GM21381 (cell line): Measurements from ENCODE around the gene CCDC87.
"Not testable (repeated sequence)": the region's sequence is repeated elsewhere in the genome, so short reads cannot be mapped to it uniquely, and the experiment has no call there.

ENCODE experiments used
- ATAC-seq: cut with Tn5 transposase; IDR thresholded peaks from one replicate; pipeline ENCODE4 v1.9.1; 2021; ENCODE audit warnings: mild to moderate bottlenecking, moderate library complexity; ENCODE audit not compliant: unreplicated experiment

The CCDC87 gene, protein sequence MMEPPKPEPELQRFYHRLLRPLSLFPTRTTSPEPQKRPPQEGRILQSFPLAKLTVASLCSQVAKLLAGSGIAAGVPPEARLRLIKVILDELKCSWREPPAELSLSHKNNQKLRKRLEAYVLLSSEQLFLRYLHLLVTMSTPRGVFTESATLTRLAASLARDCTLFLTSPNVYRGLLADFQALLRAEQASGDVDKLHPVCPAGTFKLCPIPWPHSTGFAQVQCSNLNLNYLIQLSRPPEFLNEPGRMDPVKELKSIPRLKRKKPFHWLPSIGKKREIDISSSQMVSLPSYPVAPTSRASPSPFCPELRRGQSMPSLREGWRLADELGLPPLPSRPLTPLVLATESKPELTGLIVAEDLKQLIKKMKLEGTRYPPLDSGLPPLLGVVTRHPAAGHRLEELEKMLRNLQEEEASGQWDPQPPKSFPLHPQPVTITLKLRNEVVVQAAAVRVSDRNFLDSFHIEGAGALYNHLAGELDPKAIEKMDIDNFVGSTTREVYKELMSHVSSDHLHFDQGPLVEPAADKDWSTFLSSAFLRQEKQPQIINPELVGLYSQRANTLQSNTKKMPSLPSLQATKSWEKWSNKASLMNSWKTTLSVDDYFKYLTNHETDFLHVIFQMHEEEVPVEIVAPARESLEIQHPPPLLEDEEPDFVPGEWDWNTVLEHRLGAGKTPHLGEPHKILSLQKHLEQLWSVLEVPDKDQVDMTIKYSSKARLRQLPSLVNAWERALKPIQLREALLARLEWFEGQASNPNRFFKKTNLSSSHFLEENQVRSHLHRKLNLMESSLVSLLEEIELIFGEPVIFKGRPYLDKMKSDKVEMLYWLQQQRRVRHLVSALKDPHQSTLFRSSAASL

DNA sequence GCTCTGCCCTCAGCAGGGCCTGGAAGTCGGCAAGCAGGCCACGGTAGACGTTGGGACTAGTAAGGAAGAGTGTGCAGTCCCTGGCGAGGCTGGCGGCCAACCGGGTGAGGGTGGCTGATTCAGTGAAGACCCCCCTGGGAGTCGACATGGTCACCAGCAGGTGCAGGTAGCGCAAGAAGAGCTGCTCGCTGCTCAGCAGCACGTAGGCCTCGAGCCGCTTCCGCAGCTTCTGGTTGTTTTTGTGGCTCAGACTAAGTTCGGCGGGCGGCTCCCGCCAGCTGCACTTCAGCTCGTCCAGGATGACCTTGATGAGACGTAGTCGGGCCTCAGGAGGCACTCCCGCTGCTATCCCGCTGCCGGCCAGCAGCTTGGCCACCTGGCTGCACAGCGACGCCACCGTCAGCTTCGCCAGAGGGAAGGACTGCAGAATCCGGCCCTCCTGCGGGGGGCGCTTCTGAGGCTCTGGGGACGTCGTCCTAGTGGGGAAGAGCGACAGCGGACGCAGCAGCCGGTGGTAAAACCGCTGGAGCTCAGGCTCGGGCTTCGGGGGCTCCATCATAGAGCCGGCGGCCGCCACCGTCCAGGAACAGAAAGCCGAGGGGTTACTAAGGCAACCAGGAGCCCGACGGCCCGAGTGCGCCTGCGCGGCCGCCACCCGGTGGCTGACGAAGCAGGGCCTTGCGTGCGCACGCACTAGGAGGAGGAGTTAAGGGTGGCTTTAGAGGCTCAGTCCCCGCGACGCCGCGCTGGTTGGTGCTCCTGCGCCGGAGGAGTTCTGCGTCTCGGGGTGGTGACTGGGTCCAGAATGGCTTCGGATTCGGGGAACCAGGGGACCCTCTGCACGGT is at the start of gene CCDC87, which contains the start of gene CCS:
CCDC87 (minus strand) TSS at position 607 of the 846 bp plus-strand sequence; CDS start at position 559, 48 bp downstream.
CCS (plus strand) TSS at position 729 of the 846 bp plus-strand sequence; CDS start at position 806, 77 bp downstream.
- ATAC-seq = peak; percentile 90

DNA sequence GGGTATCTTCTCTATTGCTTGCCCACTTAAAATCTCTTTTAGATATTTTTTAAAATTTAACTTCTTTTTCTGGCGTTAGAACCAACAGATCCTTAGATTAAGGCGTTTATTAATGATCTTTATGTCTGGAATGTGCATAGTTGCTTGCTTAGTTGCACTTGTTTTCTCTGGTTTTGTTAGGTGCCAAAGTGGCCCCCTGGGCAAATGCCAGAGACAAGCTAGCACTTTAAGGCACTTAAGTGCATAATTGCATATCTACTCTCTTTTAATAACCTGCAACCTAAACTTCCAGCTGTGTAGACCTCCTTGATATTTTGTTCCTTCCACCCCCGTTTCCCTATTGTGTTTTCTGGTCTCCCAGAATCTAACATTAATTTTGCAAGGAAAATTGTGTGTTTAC is 49.0 kb upstream of the CCDC87 start:
- no peak for ATAC-seq

GRCh38 chr11:66639814-66640340 is 47.0 kb upstream of the CCDC87 start:
- ATAC-seq = not testable (repeated sequence)

DNA sequence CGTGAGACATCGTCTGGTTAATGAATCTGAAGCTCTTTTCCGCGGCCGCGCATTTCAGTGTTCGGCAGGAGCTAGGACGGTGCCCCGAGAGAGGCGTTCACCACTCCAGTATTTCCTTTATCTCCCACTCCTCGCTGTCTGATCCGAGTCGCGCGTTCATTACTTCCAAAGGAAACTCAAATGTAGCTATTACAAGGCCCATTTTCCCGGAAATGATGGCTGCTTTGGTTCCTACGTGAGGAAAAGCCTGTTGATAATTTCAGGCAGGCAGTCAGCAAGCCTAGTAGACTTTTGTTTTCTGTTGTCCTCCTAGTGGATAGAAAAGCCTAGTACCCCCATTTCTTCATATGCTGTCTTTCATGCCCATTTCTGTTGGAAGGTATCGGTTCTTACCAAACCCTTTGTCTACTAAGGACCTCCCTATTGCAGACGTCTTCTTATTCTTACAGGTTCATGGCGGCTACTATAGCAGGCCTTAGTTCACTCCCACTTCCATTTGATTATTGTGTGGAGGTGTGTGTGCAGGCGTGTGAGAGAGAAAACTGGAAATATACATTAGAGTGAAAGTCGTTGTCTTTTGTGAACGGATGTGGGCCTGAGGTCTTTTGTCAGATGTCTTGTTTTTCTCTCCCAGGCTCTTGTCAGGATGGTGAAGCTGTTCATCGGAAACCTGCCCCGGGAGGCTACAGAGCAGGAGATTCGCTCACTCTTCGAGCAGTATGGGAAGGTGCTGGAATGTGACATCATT is 46.4 kb upstream of the CCDC87 start:
- ATAC-seq = no peak

GRCh38 chr11:66638177-66639065 is 45.6 kb upstream of the CCDC87 start, which contains the start of gene RBM4:
Gene RBM4 (plus strand): TSS chr11:66638703. CDS start chr11:66639712, 1,009 bp downstream.
- ATAC-seq = peak; percentile 94

DNA sequence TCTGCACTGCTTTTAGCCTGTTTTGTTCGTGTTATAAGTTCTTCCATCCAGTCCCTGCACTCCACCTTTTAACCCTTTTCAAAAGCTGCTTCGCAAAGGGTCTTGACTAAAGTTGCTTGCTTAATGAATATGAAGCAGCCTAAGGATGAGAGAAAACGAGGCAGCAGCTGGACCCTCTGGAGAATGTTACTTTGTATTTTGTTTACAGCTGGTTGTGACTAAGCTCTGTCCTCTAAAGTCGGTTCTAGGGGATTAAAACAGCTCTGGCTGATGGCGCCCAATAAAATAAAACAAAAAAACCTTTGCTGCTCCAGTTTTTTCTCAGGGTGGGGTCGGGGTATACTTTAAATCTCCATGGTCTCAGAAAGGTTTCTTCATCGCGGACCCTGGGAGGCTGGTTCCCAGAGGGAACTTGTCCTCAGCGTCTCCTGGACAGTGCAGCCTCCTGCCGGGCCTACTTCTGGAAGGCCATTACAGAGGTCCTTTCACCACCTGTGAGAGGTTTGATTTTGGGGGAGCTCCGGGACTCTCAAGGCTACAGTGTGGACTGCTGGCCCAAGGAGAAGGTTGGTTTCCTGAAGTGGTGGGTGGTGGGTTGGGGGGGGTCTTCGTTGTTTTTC is 44.8 kb upstream of the CCDC87 start:
- ATAC-seq = no peak

GRCh38 chr11:66636411-66636810 is 43.5 kb upstream of the CCDC87 start:
- ATAC-seq = no peak

GRCh38 chr11:66632952-66633351 is 40.1 kb upstream of the CCDC87 start:
- no peak for ATAC-seq

DNA sequence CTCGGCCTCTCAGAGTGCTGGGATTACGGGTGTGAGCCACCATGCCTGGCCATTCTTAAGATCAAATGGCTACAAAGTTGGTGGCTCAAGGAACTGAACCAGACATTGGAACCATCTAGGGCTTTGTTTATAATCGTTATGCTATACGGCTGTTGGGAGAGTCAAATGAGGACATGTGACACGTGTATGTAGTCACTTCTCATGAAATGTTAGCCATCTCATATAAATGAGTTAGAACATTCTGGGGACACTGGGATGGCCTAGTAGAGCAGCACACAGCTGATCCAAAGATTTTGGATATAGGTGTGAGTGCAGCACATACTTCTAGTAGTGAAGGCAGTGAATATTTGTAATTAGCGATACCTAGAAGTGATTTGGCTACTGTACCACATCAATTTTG is 39.0 kb upstream of the CCDC87 start:
- no peak for ATAC-seq

DNA sequence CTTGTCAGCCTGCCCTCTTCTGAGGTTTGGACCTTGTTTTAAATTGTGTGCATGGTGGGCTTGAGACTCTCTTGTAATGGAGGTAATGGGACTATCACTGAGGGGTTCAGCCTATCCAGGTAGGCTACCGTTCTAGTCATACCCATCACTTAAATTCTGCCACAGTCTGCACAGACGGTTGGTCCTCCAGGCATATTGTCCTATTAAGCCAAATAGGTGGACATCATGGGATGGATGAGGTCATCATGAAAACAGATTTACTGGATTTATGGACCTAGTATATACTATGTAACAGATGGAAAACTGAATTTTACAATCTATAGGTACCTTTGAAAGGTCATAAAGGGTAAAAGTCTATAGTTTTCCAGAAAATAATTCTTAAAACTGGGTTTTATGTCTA is 36.5 kb upstream of the CCDC87 start:
- ATAC-seq = no peak

DNA sequence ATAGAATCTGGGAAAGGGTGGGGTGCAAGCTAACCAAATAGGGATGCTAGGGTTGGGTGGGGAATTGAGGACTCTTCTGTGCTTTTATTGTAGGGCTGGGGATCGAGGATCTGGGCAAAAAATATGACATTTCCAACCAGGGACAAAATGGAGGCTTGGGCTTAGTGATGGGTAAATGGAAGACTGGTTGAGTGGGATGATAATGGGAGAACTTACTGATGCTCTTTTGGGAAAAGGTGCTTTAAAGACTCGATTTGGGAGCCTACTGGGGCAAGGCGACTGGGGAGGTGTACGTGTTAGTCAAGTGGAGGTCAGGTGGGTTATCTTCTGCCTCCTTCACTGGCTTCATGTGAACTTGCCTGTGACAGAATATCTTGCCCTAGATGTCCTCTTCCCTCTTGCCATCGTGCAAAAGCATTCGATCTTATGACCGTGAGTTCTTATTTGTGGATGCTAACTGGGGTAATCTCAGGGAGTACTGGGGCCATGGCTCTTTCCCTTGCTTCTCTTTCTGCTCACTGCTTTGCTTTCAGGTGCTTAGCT is 35.3 kb upstream of the CCDC87 start:
- ATAC-seq = no peak

- no peak for ATAC-seq
Observed at GRCh38 chr11:66626926-66627325, 34.1 kb upstream of the CCDC87 start.

DNA sequence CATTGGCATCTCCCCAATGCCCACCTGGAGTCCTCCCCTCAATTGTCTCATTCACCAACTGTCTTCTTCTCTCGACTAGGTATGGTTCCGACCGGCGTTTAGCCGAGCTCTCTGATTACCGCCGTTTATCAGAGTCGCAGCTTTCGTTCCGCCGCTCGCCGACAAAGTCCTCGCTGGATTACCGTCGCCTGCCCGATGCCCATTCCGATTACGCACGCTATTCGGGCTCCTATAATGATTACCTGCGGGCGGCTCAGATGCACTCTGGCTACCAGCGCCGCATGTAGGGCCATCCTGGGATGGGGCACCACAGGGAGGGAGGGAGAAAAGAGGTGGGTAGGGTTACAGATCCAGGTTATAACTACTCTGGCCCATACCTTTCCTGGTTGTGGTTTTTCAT is 33.5 kb upstream of the CCDC87 start:
- ATAC-seq = no peak

DNA sequence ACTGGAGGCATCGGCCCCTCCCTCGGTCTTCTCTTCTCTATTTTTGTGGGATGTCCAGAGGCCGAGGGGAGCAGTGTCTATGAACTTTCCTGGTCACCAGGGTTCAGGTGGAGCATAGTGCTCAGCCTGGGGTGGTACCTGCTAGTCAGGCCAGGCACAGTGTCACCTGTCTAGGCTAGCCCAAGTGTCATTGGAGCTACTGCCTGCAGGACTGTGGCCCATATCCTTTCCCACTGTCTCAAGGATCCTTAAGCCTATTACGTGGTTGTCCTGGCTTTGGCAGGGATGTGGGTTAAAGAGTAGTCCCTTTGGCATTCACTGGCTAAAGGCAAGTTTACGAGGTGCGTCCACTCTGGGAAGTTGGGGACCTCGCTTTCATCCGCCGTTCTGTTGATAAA is 32.9 kb upstream of the CCDC87 start:
- no peak for ATAC-seq

GRCh38 chr11:66625041-66625751 is 32.3 kb upstream of the CCDC87 start:
- no peak for ATAC-seq

DNA sequence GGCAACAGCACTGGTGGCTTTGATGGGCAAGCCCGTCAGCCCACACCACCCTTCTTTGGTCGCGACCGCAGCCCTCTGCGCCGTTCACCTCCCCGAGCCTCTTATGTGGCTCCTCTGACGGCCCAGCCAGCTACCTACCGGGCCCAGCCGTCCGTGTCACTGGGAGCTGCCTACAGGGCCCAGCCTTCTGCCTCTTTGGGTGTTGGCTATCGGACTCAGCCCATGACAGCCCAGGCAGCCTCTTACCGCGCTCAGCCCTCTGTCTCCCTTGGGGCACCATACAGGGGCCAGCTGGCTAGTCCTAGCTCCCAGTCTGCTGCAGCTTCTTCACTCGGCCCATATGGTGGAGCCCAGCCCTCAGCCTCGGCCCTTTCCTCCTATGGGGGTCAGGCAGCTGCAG is 31.6 kb upstream of the CCDC87 start:
- no peak for ATAC-seq

DNA sequence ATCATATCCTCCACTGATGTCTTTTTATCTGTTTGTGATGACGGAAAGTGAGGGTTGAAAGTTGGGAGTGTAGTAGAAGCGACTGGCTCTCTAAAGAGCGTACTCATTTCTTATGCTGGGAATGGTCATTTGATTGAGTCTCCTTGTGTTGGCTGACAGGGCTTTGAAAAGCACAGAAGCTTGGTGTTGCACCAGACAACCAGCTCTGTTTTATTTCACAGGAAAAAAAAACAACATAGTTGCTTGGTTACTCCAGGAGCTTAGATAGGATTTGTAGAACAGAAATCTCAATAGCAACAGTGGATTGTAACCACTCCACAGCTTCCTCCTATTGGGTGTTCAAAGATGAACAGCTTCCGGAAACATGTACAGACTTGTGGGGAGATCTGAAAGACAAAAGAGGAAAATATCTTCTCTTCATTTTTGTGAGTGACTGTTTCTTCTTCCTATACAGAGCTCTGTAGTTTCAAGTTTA is 26.3 kb upstream of the CCDC87 start:
- ATAC-seq = no peak
